ENCODE data around the gene DERA.
"Not testable (repeated sequence)": the region's sequence is repeated elsewhere in the genome, so short reads cannot be mapped to it uniquely, and the experiment has no call there.

The DERA gene

GRCh38 chr12:15956413-15957185, 45.5 kb downstream of the DERA start:
- no peak for DNase-seq (ENCODE audit: low read depth in 2 of 2, low spot score in 1 of 2)

GRCh38 chr12:15962760-15963159, 51.6 kb downstream of the DERA start:
- no peak for DNase-seq (ENCODE audit: low read depth in 2 of 2, low spot score in 1 of 2)

- no peak for DNase-seq (ENCODE audit: low read depth in 2 of 2, low spot score in 1 of 2)
These were observed 52.1 kb downstream of the DERA start for GRCh38 chr12:15963271-15963670.

- no peak for DNase-seq (ENCODE audit: low read depth in 2 of 2, low spot score in 1 of 2)
These were observed 55.3 kb downstream of the DERA start for GRCh38 chr12:15966426-15966825.

- not testable (repeated sequence) for DNase-seq (ENCODE audit: low read depth in 2 of 2, low spot score in 1 of 2)
These were observed 55.9 kb downstream of the DERA start for GRCh38 chr12:15967053-15967452.

- no peak for DNase-seq (ENCODE audit: low read depth in 2 of 2, low spot score in 1 of 2)
These were observed 60.1 kb downstream of the DERA start for GRCh38 chr12:15971211-15971610.

GRCh38 chr12:15972894-15973293, 61.8 kb downstream of the DERA start:
- no peak for DNase-seq (ENCODE audit: low read depth in 2 of 2, low spot score in 1 of 2)

- DNase-seq (ENCODE audit: low read depth in 2 of 2, low spot score in 1 of 2) = no peak
These were observed 67.1 kb downstream of the DERA start for GRCh38 chr12:15977999-15978951.

GRCh38 chr12:15979096-15980092, 68.3 kb downstream of the DERA start:
- no peak for DNase-seq (ENCODE audit: low read depth in 2 of 2, low spot score in 1 of 2)

GRCh38 chr12:15982071-15982470, 70.9 kb downstream of the DERA start:
- DNase-seq (ENCODE audit: low read depth in 2 of 2, low spot score in 1 of 2) = no peak

GRCh38 chr12:15982471-15982870, 71.3 kb downstream of the DERA start:
- DNase-seq (ENCODE audit: low read depth in 2 of 2, low spot score in 1 of 2) = no peak

GRCh38 chr12:15982921-15983320, 71.8 kb downstream of the DERA start:
- no peak for DNase-seq (ENCODE audit: low read depth in 2 of 2, low spot score in 1 of 2)

- DNase-seq (ENCODE audit: low read depth in 2 of 2, low spot score in 1 of 2) = no peak
These were observed 73.1 kb downstream of the DERA start for GRCh38 chr12:15984097-15984800.

- DNase-seq (ENCODE audit: low read depth in 2 of 2, low spot score in 1 of 2) = no peak
These were observed 73.8 kb downstream of the DERA start for GRCh38 chr12:15984963-15985362.

GRCh38 chr12:15987696-15988095, 76.6 kb downstream of the DERA start:
- DNase-seq (ENCODE audit: low read depth in 2 of 2, low spot score in 1 of 2) = no peak

GRCh38 chr12:15988983-15989755, 78.0 kb downstream of the DERA start:
- DNase-seq (ENCODE audit: low read depth in 2 of 2, low spot score in 1 of 2) = no peak

GRCh38 chr12:15995801-15996200, 84.7 kb downstream of the DERA start:
- DNase-seq (ENCODE audit: low read depth in 2 of 2, low spot score in 1 of 2) = no peak

- no peak for DNase-seq (ENCODE audit: low read depth in 2 of 2, low spot score in 1 of 2)
These were observed 85.1 kb downstream of the DERA start for GRCh38 chr12:15996254-15996653.

- DNase-seq (ENCODE audit: low read depth in 2 of 2, low spot score in 1 of 2) = no peak
These were observed 85.8 kb downstream of the DERA start for GRCh38 chr12:15996948-15997347.

- DNase-seq (ENCODE audit: low read depth in 2 of 2, low spot score in 1 of 2) = no peak
These were observed 86.8 kb downstream of the DERA start for GRCh38 chr12:15997910-15998309.

Data from stimulated activated CD8-positive, alpha-beta memory T cell treated with anti-CD3 and anti-CD28 coated beads, Interleukin-4, amount 100 ng/mL, for 4 hours (primary cell).